ENCODE results near the gene TNNT2.

Gene TNNT2

GRCh38 chr1:201354151-201354900 lies 23.2 kb downstream of the TNNT2 start:
- DNase-seq: no peak

- no peak for DNase-seq
These were observed 24.1 kb downstream of the TNNT2 start for GRCh38 chr1:201353186-201353940.

- DNase-seq: no peak
These were observed 25.9 kb downstream of the TNNT2 start for GRCh38 chr1:201351617-201352016.

GRCh38 chr1:201350884-201351283 lies 26.6 kb downstream of the TNNT2 start:
- no peak for DNase-seq

- no peak for DNase-seq
These were observed 27.1 kb downstream of the TNNT2 start for GRCh38 chr1:201350361-201350725.

GRCh38 chr1:201349092-201349491 lies 28.4 kb downstream of the TNNT2 start:
- DNase-seq: no peak

GRCh38 chr1:201348211-201348566 lies 29.3 kb downstream of the TNNT2 start:
- peak; percentile 35 for DNase-seq

- DNase-seq: no peak
These were observed 29.8 kb downstream of the TNNT2 start for GRCh38 chr1:201347498-201348210.

GRCh38 chr1:201346987-201347386 lies 30.5 kb downstream of the TNNT2 start:
- DNase-seq: no peak

GRCh38 chr1:201346337-201346939 lies 31.0 kb downstream of the TNNT2 start:
- peak; percentile 28 for DNase-seq

GRCh38 chr1:201345081-201345355 lies 32.5 kb downstream of the TNNT2 start:
- no peak for DNase-seq

- no peak for DNase-seq
These were observed 33.0 kb downstream of the TNNT2 start for GRCh38 chr1:201344206-201345080.

- no peak for DNase-seq
These were observed 36.1 kb downstream of the TNNT2 start for GRCh38 chr1:201341377-201341776.

GRCh38 chr1:201336711-201337450 lies 40.6 kb downstream of the TNNT2 start:
- no peak for DNase-seq

- no peak for DNase-seq
These were observed 41.6 kb downstream of the TNNT2 start for GRCh38 chr1:201335901-201336300.

- DNase-seq: no peak
These were observed 42.2 kb downstream of the TNNT2 start for GRCh38 chr1:201335174-201335870.

GRCh38 chr1:201334325-201335173 lies 42.9 kb downstream of the TNNT2 start:
- DNase-seq: peak; percentile 61

- DNase-seq: no peak
These were observed 44.7 kb downstream of the TNNT2 start for GRCh38 chr1:201332616-201333335.

- no peak for DNase-seq
These were observed 45.5 kb downstream of the TNNT2 start for GRCh38 chr1:201332021-201332420.

- no peak for DNase-seq
These were observed 46.3 kb downstream of the TNNT2 start for GRCh38 chr1:201331166-201331565.
